NCI-H510A (cell line): Measurements from ENCODE around the gene SAMMSON.

Experiments
- DNase-seq: peaks from one replicate; lab custom pipeline; 2025; lab: John Stamatoyannopoulos, UW

SAMMSON gene

DNA sequence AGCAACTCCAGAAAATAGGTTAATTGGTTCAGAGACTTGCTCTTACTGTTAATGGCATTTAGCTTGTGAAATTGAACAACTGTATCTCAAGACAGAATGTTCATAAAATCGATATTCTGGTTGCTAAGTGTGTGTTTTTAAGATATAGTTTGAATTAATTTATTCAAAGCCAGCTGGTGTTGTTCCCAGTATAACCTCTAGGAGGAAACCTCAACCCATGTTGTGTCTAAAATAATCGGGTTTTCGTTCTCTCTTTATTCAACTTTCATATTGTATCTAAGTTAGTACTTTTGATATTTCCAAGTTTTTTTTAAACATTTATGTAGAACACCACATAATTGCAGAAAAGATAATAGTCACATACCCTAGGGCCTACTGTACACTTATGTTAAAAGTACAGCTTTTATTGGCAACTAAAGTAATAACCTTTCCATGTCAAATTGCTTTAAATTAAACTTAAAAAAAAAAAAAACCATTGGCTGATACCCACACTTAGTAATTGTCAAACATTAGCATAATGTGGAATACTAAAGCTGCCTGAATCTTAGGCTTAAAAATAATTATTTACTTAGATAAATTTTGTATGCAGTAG is 90.9 kb downstream of the SAMMSON start:
- no peak for DNase-seq

DNA sequence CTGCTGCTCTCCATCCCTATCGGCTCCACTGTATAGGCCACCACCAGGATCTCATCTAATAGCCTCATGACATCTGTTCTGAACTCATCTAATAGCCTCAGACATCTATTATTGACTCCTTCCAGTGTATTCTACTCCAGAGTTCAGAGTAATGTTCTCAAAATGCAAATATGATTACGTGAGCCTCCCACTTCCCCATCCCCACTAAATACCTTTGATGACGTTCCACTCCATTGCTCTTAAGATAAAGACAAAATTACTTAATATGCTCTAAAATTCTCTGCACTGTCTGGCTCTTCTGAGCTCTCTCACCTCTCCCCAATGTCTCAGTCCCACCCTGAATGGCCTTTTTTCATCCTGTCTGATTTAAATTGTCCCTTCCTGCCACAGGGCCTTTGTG is 94.7 kb downstream of the SAMMSON start:
- DNase-seq: no peak

DNA sequence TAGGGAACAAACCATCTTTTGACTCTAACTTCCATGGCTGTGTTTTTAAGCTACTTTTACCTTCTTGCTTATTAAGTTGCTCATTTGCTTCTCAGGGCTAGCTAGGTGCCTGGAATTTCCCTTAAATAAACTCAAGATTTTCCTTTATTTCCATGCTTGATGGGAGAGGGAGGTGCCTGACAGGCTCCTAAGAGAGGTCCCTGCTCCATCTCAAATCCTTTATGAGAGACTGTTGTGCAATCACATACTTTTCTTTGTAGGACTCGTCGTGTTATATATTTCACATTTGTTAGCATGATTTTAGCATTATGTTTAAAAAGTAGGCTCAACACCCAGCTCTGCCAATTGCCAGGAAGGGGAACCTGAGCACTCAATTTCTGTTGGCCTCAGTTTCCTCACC is 95.7 kb downstream of the SAMMSON start:
- no peak for DNase-seq

DNA sequence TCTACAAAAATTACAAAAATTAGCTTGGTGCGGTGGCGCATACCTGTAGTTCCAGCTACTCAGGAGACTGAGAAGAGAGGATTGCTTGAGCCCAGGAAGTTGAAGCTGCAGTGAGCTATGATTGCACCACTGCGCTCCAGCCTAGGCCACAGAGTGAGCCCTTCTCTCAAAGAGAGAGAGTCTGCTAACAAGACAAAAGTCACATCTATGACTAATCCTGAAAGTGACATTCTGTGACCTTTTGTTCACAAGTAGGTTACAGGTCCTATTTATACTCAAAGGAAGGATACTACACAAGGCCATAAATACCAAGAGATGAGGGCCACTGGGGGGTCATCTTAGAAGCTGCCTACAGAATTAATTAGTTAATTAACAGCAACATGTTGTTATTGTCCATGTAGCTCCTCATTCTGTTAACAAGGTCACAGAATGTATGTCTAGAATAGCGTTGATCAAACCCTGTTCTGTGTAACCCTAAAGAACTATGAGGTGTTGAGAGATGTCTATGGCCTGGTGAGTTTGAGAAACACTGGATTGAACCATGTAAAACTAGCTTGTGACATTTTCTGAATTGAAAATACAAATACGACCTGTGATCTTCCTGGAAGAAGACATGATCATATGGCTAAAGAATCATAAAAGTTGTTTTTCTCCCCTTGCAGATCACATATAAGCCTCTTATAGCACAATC is 97.0 kb downstream of the SAMMSON start:
- no peak for DNase-seq

DNA sequence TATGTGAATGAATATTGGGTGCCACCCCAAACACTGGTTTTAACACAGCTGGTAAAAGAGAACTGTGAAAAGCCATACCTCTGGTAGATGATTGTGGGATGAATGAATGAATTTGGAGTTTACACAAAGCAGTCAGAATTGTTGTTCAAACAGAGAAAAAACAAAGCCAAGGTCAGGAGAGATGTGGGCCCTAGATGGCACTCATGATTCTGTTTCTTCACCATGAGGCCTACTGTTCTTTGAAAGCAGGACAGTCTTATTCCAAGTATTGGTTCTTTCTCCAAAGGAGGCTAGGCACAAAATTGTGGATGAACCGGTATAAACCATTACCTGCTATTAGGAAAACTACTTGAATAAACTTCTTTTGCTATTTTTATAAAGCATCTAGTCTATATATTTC is 97.6 kb downstream of the SAMMSON start:
- no peak for DNase-seq

DNA sequence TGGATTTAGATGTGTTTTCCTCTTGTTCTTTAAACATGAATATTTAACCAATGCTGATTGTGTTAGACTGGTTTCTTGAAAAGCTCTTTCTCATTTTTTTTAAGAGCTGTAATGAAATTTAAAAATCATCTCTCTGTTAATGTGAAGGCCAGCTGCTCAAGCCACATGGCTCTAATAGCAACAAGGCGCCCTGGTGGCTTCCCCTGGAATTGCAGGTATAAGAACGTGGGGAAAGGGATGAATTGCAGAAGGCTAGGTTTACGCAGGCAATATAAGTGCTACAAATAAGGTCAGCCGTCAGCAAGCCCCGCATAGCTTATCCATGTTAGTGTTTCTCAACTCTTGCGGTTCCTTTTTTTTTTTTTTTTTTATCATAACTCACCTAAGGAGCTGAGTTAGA is 108.5 kb downstream of the SAMMSON start:
- DNase-seq: no peak

DNA sequence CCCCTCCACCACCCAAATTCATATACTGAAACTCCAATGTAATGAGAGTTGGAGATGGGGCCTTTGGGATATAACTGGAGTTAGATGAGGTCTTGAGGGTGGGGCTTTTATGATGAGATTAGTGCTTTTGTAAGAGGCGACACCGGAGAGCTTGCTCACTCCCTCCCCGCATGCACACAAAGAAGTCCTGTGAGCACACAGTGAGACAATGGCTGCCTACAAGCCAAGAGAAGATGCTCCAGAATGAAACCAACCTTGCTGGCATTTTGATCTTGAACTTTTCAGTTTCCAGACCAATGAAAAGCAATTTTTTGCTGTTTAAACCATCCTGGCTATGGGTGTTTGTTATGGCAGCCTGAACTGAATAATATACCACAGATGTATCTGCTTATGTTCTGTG is 109.0 kb downstream of the SAMMSON start:
- no peak for DNase-seq

DNA sequence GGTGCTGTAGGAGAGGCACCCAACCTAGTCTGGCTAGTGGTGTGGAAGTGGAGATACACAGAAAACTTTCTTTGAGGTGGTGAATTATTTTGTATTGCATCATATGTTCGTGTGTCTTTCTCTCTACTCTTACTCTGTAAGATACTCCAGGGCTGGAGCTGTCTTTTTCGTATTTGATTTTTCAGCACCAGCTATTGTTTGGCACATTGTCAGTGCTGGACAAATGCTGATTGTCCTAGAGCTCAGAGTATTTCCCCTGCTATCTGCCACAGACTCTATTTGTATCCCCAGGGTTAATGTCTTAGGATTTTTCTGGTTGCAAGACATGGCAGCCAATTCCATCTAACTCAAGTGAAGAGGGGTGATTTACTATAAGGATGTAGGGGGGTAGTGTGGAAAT is 110.5 kb downstream of the SAMMSON start:
- no peak for DNase-seq

DNA sequence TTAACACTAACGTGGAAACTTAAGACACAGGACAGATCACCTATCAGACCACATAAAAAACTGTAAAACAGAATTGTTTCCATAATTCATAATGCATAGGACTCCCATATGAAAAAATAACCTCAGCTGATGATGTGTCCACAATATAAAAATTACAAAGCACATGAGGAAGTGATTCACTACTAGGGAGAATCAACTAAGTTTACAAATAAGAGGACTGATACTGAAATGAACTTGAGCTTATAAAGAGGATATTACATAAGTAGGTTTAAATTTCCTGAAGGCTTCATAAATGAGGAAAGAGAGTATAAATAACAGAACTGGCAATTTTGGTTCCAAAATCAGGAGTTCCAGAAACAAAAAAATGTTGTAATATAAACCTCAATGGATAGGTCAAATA is 111.9 kb downstream of the SAMMSON start:
- no peak for DNase-seq

DNA sequence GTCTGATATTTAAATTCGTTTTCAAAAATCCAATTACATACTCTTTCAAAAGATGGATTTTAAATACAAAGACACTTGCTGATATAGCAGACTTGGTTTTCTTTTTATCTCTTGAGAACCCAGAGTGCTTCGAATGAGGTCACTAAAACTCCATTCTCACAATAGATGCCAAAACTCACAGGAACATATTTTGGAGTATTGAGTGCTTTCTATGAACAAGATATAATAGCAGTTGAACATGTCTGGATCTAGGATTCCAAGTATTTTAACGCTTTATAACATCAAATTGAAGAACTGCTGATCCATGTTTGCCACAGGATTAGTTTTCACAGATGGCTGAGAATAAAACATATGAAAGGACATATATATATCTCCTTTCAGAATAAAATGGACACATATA is 113.2 kb downstream of the SAMMSON start:
- no peak for DNase-seq

DNA sequence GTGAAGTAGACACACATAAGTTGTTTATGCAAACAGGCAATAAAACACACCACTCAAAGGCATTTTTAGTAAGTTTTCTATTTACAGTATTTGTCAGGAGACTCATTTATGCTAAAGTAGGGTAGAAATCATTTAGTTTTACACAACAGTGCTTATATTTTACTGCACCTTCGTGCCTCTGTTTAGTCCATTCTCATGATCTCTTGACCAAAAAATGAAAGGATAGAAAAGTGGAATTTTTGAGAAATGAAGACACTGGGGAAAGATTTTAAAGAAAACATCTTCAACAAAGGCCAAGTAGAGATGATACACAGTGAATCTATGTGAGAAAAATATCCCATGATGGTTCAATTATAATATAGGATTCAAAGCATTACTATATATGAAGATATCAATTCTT is 114.9 kb downstream of the SAMMSON start:
- no peak for DNase-seq

DNA sequence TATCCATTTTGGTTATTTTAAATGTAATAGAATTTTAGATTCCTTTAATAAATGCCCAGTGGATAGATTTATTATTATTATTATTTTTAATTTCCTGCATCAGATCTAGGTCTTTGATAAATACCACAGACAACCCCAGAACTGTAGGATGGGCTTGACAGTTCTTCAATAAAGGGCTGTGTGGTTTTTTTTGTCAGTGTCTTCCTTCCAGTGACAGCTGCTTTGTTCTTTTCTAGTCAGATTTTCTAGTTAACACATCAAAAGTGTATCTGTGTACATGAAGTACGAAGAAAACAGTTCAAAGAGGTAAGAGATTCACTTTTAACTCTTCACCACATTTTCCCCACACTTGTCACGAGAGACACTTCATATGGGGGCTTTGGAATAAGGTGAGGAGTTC is 120.3 kb downstream of the SAMMSON start:
- no peak for DNase-seq
